Ovary (tissue), 9 donors: ENCODE results near the gene KLRB1. TPM values are rescaled to one million over a fixed set of nuclear protein-coding genes. Genes with fewer than 3 reads are reported as not detected.
"Not testable (repeated sequence)": the region's sequence is repeated elsewhere in the genome, so short reads cannot be mapped to it uniquely, and the experiment has no call there.

Source experiments
- DNase-seq, 5 donors: peaks; one replicate each; pipeline ENCODE4 v3.0.0-alpha.2; 2019 to 2020
- H3K27ac ChIP-seq, 2 donors: fragments of 200-600 bp; one replicate each; pipeline versions ENCODE4 v1.5.1 to v1.8.0; 2019 to 2022
- H3K27me3 ChIP-seq: fragments of 200-600 bp; one replicate; pipeline ENCODE4 v1.8.0; 2022
- H3K36me3 ChIP-seq: fragments of 200-600 bp; sonication (generic); one replicate; pipeline ENCODE4 v1.5.1; 2019
- H3K4me1 ChIP-seq: one replicate; pipeline ENCODE4 v1.8.1; 2013; ENCODE audit warnings: mild to moderate bottlenecking, moderate library complexity; ENCODE audit not compliant: insufficient read depth
- H3K4me3 ChIP-seq: fragments of 200-600 bp; sonication (generic); one replicate; pipeline ENCODE4 v1.5.1; 2017
- H3K9me3 ChIP-seq, 2 donors: fragments of 200-600 bp in 1 of 2; sonication (generic) in 1 of 2; one replicate each; pipeline versions ENCODE4 v1.5.1 to v1.8.1; 2013 to 2019; ENCODE audit warnings: mild to moderate bottlenecking in 1 of 2, moderate library complexity in 1 of 2
- CTCF ChIP-seq, 3 donors: fragments of 450-650 bp in 2 of 3; fragments of 200-600 bp in 1 of 3; IDR thresholded peaks; one replicate each; pipeline versions ENCODE4 v1.5.1 to v1.8.0; 2016 to 2022; ENCODE audit warnings: antibody characterized with exemption in 3 of 3, mild to moderate bottlenecking in 1 of 3
- EP300 ChIP-seq: sonication (generic); formaldehyde crosslinking; IDR thresholded peaks from one replicate; pipeline ENCODE4 v1.6.1; 2017; ENCODE audit warnings: antibody characterized with exemption
- POLR2A ChIP-seq: fragments of 450-650 bp; IDR thresholded peaks from one replicate; pipeline ENCODE4 v1.6.1; 2017; ENCODE audit warnings: antibody characterized with exemption, mild to moderate bottlenecking, moderate library complexity
- WGBS, 3 donors: extraction: QIAGEN DNeasy Blood & Tissue Kit in 1 of 3; methylation state at CpG; one replicate each; pipeline versions ENCODE4 v1.1.5 to v1.1.7; 2013 to 2017; 5-methylcytosine and 5-hydroxymethylcytosine counted together
- intact Hi-C, 4 donors: fragments of 100-400 bp; cut with DNase I; formaldehyde crosslinking; loops; one replicate each; pipeline versions ENCODE4 v1.11.0 to v1.15.1; 2022 to 2023
- polyA plus RNA-seq, 2 donors: library from polyadenylated mRNA; stranded (reverse); fragments of 200-250 nt in 1 of 2; fragments of 350-450 nt in 1 of 2; fragmentation: Illumina TruSeq in 1 of 2; extraction: RNeasy Lipid Tissue Mini Kit (QIAGEN cat#74804) in 1 of 2; gene quantifications; one replicate each; pipeline ENCODE4 v1.2.3, GENCODE V29; 2013 to 2014
- total RNA-seq, 7 donors: library from RNA; depleted of rRNA in 2 of 7; stranded (reverse); fragments of >200 nt in 2 of 7; fragmentation: NEBNext Ultra II Directional in 3 of 7; extraction: Animal tissue kit (Norgen Biotek cat#: 25700) in 3 of 7; gene quantifications; one replicate each; pipeline versions ENCODE4 v1.1.0 to v1.2.4, GENCODE V29; 2016 to 2023
- donor health status: DM: no; HTN: no; CAD: no; lungs with moderate emphysema.
- donor health status: DM: no; HTN: no; CAD: no.
- donor health status: Bipolar disorder and iron deficiency.
- donor health status: DM: yes; HTN: yes; CAD: no.
- donor health status: DM: no; HTN: no; CAD: no.
- donor health status: DM: yes; HTN: yes; CAD: no.

The KLRB1 gene
- total and polyA plus RNA-seq, 9 donors: 0.15 to 2.8 (median 0.38) TPM; not detected in 2

- Histone ChIP-seq H3K4me1 (no peaks in the 10 kb centered on the region), H3K27ac (no peak overlapping the region), H3K36me3 (no peaks in the 10 kb centered on the region), H3K27me3 (no peaks in the 10 kb centered on the region), H3K4me3 (no peak overlapping the region), H3K9me3 (peaks cover 0 to 2% of the 10 kb centered on the region in 2 donors)
- DNase-seq: no peak
- intact Hi-C loops: no loop called here
- WGBS, 3 donors: 89 to 97% (median 89%) methylated on average over 2 of the region's 2 CpGs
- TF ChIP-seq EP300: no peak
- TF ChIP-seq CTCF (IDR thresholded peaks at IDR 0.05): no peak
- no peak for TF ChIP-seq POLR2A
These were observed 2.2 kb downstream of the KLRB1 start for GRCh38 chr12:9605483-9605882.

GRCh38 chr12:9604287-9604686, 3.4 kb downstream of the KLRB1 start:
- WGBS, 3 donors: 98 to 99% (median 98%) methylated on average over 5 of the region's 5 CpGs
- Histone ChIP-seq H3K27ac (no peak overlapping the region), H3K4me3 (no peak overlapping the region), H3K4me1 (no peaks in the 10 kb centered on the region), H3K9me3 (no peaks in the 10 kb centered on the region), H3K36me3 (no peaks in the 10 kb centered on the region), H3K27me3 (no peaks in the 10 kb centered on the region)
- no peak for DNase-seq
- TF ChIP-seq CTCF (IDR thresholded peaks at IDR 0.05) (no peak), POLR2A (no peak), EP300 (no peak)
- intact Hi-C loops: no loop called here

GRCh38 chr12:9600426-9600825, 7.3 kb downstream of the KLRB1 start:
- H3K4me1 ChIP-seq: not testable (repeated sequence)
- 93 to 95% (median 94%) methylated on average over 3 of the region's 3 CpGs for WGBS, 3 donors

GRCh38 chr12:9598363-9598762, 9.4 kb downstream of the KLRB1 start:
- no peak for TF ChIP-seq CTCF (IDR thresholded peaks at IDR 0.05)
- no peak for TF ChIP-seq EP300
- no peak for TF ChIP-seq POLR2A
- H3K4me3 ChIP-seq: no peak overlapping the region
- no peak overlapping the region for H3K27ac ChIP-seq
- WGBS, 3 donors: 39 to 57% (median 50%) methylated on average over 3 of the region's 3 CpGs
- H3K36me3 ChIP-seq: no peaks in the 10 kb centered on the region
- no peaks in the 10 kb centered on the region for H3K4me1 ChIP-seq
- intact Hi-C loops: no loop called here
- DNase-seq: no peak
- no peaks in the 10 kb centered on the region for H3K9me3 ChIP-seq
- H3K27me3 ChIP-seq: no peaks in the 10 kb centered on the region

More at GRCh38 chr12:9600426-9600825, 7.3 kb downstream of the KLRB1 start:
- H3K27me3 ChIP-seq, H3K4me3 ChIP-seq, DNase-seq, H3K27ac ChIP-seq, H3K36me3 ChIP-seq, H3K9me3 ChIP-seq, intact Hi-C loops: not testable (repeated sequence)

GRCh38 chr12:9597365-9597764, 10.4 kb downstream of the KLRB1 start:
- WGBS, 3 donors: 88 to 91% (median 89%) methylated on average over 5 of the region's 5 CpGs
- Histone ChIP-seq H3K27me3 (no peaks in the 10 kb centered on the region), H3K9me3 (no peaks in the 10 kb centered on the region), H3K27ac (no peak overlapping the region), H3K36me3 (no peaks in the 10 kb centered on the region), H3K4me3 (no peak overlapping the region), H3K4me1 (no peaks in the 10 kb centered on the region)
- intact Hi-C loops: no loop called here
- DNase-seq: no peak
- no peak for TF ChIP-seq CTCF (IDR thresholded peaks at IDR 0.05)
- TF ChIP-seq EP300: no peak
- TF ChIP-seq POLR2A: no peak
